Parathyroid adenoma (tissue), 2 donors: ENCODE data around the gene SLC27A3.

ENCODE experiments used
- H2AFZ ChIP-seq: fragments of 300-600 bp; sonication (generic); one replicate; pipeline ENCODE4 v1.7.0; 2017; ENCODE audit warnings: antibody characterized with exemption, mild to moderate bottlenecking
- H3K27ac ChIP-seq: fragments of 300-600 bp; sonication (generic); one replicate; pipeline ENCODE4 v1.7.0; 2017
- H3K27me3 ChIP-seq: fragments of 300-600 bp; sonication (generic); one replicate; pipeline ENCODE4 v1.7.0; 2017; ENCODE audit warnings: low read length; ENCODE audit not compliant: control insufficient read depth, insufficient read depth
- H3K36me3 ChIP-seq: fragments of 300-600 bp; sonication (generic); one replicate; pipeline ENCODE4 v1.7.0; 2017; ENCODE audit warnings: low read length; ENCODE audit not compliant: control insufficient read depth, insufficient read depth
- H3K4me1 ChIP-seq: fragments of 300-600 bp; sonication (generic); one replicate; pipeline ENCODE4 v1.7.0; 2017; ENCODE audit warnings: control low read depth
- H3K4me2 ChIP-seq: fragments of 300-600 bp; sonication (generic); one replicate; pipeline ENCODE4 v1.7.0; 2017; ENCODE audit warnings: low read length
- H3K4me3 ChIP-seq: fragments of 300-600 bp; sonication (generic); one replicate; pipeline ENCODE4 v1.7.0; 2017; ENCODE audit warnings: low read depth, low read length
- H3K79me2 ChIP-seq: fragments of 300-600 bp; sonication (generic); one replicate; pipeline ENCODE4 v1.7.0; 2017; ENCODE audit warnings: control low read depth
- H3K9ac ChIP-seq: fragments of 300-600 bp; sonication (generic); one replicate; pipeline ENCODE4 v1.7.0; 2017; ENCODE audit warnings: mild to moderate bottlenecking
- H3K9me3 ChIP-seq: fragments of 300-600 bp; sonication (generic); one replicate; pipeline ENCODE4 v1.7.0; 2017; ENCODE audit warnings: low read length; ENCODE audit not compliant: control insufficient read depth
- TF ChIP-seq, protein P1 (sequence below): fragments of 300-600 bp; sonication (generic); IDR thresholded peaks from one replicate; pipeline ENCODE4 v1.7.0; 2017; ENCODE audit warnings: antibody characterized with exemption, mild to moderate bottlenecking
- donor health status: primary hyperparathyroidism.

The SLC27A3 gene

GRCh38 chr1:153776352-153776751 is 1.1 kb downstream of the SLC27A3 start:
- Histone ChIP-seq H3K36me3 (no peaks in the 10 kb centered on the region), H3K4me1 (peaks cover 47% of the 10 kb centered on the region), H3K79me2 (no peaks in the 10 kb centered on the region), H3K27me3 (no peaks in the 10 kb centered on the region), H3K27ac (peak overlapping the region; percentile 82), H3K9me3 (no peaks in the 10 kb centered on the region), H2AFZ (peak overlapping the region; percentile 79), H3K4me3 (peak overlapping the region; percentile 60), H3K9ac (no peak overlapping the region), H3K4me2 (peak overlapping the region; percentile 91)
- TF ChIP-seq, protein P1, sequence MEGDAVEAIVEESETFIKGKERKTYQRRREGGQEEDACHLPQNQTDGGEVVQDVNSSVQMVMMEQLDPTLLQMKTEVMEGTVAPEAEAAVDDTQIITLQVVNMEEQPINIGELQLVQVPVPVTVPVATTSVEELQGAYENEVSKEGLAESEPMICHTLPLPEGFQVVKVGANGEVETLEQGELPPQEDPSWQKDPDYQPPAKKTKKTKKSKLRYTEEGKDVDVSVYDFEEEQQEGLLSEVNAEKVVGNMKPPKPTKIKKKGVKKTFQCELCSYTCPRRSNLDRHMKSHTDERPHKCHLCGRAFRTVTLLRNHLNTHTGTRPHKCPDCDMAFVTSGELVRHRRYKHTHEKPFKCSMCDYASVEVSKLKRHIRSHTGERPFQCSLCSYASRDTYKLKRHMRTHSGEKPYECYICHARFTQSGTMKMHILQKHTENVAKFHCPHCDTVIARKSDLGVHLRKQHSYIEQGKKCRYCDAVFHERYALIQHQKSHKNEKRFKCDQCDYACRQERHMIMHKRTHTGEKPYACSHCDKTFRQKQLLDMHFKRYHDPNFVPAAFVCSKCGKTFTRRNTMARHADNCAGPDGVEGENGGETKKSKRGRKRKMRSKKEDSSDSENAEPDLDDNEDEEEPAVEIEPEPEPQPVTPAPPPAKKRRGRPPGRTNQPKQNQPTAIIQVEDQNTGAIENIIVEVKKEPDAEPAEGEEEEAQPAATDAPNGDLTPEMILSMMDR = no peak

GRCh38 chr1:153776845-153777370 is 1.7 kb downstream of the SLC27A3 start:
- TF ChIP-seq, protein P1 = no peak
- H3K79me2 ChIP-seq = no peaks in the 10 kb centered on the region
- peak overlapping the region; percentile 82 for H3K27ac ChIP-seq
- H3K4me1 ChIP-seq = peaks cover 47% of the 10 kb centered on the region
- no peaks in the 10 kb centered on the region for H3K27me3 ChIP-seq
- H2AFZ ChIP-seq = no peak overlapping the region
- H3K9ac ChIP-seq = no peak overlapping the region
- H3K4me2 ChIP-seq = peak overlapping the region; percentile 91
- H3K4me3 ChIP-seq = no peak overlapping the region
- H3K36me3 ChIP-seq = no peaks in the 10 kb centered on the region
- no peaks in the 10 kb centered on the region for H3K9me3 ChIP-seq

GRCh38 chr1:153777648-153778047 is 2.4 kb downstream of the SLC27A3 start:
- Histone ChIP-seq H3K79me2 (no peaks in the 10 kb centered on the region), H3K9ac (no peak overlapping the region), H3K4me1 (peaks cover 39% of the 10 kb centered on the region), H3K9me3 (no peaks in the 10 kb centered on the region), H3K27ac (peak overlapping the region; percentile 82), H2AFZ (no peak overlapping the region), H3K4me2 (peak overlapping the region; percentile 29), H3K4me3 (no peak overlapping the region), H3K27me3 (no peaks in the 10 kb centered on the region), H3K36me3 (no peaks in the 10 kb centered on the region)
- TF ChIP-seq, protein P1 = no peak

DNA sequence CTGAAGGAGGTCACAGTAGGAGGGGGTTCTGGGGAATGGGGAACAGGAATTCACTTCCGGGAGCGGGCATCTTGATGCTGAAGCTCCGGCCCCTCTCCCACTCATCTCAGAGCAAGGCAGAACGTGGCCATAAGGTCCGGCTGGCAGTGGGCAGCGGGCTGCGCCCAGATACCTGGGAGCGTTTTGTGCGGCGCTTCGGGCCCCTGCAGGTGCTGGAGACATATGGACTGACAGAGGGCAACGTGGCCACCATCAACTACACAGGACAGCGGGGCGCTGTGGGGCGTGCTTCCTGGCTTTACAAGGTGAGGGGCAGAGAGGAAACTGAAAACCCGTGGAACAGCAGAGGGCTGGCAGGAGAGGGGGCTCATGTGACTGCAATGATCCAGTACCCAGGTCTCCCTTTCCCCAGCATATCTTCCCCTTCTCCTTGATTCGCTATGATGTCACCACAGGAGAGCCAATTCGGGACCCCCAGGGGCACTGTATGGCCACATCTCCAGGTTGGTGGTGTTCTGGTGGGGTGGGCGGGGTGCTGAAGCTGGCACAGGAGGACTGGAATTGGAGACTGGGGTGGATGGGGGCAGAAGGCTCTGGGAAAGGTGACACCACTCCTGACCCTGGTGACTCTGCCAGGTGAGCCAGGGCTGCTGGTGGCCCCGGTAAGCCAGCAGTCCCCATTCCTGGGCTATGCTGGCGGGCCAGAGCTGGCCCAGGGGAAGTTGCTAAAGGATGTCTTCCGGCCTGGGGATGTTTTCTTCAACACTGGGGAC is 3.0 kb downstream of the SLC27A3 start:
- no peak overlapping the region for H2AFZ ChIP-seq
- no peaks in the 10 kb centered on the region for H3K27me3 ChIP-seq
- H3K4me3 ChIP-seq = no peak overlapping the region
- TF ChIP-seq, protein P1 = no peak
- no peak overlapping the region for H3K9ac ChIP-seq
- H3K9me3 ChIP-seq = no peaks in the 10 kb centered on the region
- peak overlapping the region; percentile 82 for H3K27ac ChIP-seq
- no peaks in the 10 kb centered on the region for H3K79me2 ChIP-seq
- H3K4me2 ChIP-seq = peak overlapping the region; percentile 29
- no peaks in the 10 kb centered on the region for H3K36me3 ChIP-seq
- H3K4me1 ChIP-seq = peaks cover 39% of the 10 kb centered on the region
